DMS153 (cell line): ENCODE measurements around the gene USPL1.
"Not testable (repeated sequence)": the region's sequence is repeated elsewhere in the genome, so short reads cannot be mapped to it uniquely, and the experiment has no call there.

ENCODE experiments used
- DNase-seq: peaks from one replicate; lab custom pipeline; 2025; lab: John Stamatoyannopoulos, UW

The USPL1 gene

DNA sequence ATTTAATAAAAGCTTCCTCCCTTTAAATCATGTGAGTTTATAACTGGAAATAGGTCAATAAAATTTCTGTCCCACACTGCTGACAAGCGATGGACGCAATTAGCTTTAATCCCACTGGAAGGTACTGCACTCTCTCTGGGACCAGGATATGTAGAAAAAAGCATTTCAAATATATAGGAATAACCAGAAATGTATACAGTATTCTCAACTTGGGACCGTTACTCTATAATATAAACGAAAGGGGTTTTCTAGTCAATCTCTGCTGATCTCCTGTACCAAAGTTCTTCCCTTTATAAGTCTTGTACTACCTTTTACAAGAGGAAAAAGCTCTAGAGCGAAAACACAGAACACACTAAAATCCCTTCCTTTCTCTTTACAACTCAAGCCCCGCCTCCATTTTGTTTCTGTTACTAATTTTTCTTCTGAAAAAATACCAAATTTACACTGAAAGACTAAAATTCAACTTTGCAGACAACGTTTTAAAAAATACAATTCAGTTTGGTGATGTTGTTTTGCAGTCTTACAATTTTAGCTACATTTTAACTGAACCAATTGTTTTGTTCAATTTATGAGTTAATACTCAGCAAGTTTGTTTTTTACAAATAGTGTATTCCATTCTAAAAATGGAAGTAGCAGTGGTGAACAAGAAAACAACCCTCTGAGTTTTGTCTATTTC lies 1.7 kb upstream of the USPL1 start:
- DNase-seq = no peak

DNA sequence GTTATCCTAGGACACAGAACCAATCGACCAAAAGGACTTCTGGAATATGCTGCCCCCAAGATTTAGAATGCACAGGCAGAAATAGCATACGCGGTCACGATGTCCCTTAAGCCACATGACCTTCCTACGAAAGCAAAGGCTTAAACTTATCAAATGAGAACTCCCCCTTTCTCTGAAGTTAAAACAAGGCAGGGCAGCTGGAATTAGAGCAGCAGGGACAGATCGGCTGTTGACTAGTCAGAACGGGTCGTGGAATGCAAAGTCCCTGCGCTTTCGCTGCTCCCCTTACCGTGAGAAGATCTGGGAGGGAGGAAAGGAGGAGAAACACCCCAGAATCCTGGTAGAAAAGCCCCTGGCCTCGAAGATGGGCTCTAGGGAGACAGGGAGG lies 799 bp upstream of the USPL1 start:
- DNase-seq = peak; percentile 60

DNA sequence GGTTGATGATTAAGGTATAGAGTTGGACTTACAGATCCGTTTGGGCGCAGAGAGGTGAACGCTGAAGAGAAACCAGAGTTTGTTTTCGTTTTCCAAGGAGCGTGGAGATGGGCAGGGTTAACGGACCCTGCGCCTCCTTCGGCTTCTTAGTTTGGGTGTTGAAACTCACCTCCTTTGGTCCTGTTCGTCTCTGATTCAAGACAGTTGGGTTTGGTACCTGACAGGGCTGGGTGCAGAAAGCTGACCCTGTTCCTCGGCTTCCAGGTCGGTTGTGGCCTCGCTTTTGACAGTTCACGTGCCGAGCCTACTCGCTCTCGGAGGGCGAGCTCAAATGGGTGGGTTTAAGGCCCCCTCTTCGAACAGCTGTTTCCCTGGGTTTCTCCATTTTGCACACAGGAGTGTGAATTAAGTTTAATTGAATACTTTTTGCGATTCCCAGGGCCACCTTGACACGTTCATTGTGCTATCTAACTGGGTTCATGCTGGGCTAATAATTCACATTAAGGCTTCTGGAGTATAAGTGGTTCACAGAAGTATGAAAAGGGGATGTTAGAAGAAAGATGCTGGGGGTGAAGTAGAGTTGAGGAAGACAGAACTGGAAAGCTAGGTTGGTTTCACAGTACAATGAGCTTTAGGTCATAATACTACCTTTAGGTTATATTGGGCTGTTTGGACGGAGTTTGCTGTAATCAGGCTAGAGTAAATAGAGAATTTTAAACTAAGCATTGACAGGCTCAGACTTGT lies 638 bp downstream of the USPL1 start:
- DNase-seq = no peak

DNA sequence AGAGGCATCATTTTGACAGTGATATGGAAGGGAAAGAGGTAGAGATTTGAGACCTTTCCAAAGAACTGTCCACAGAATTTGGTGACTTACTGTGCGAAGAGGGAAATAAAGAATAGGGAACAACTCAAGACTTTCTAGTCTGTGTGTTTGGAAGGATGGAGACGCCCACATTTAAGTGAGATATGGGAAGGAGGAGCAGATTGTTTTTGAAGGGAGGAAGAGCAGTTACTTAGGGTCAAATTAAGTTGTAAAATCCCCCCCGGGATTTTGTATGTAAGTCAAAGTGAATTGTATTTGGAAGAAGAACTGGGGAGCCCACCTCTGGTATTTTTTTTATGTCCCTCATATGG lies 1.2 kb downstream of the USPL1 start:
- no peak for DNase-seq

DNA sequence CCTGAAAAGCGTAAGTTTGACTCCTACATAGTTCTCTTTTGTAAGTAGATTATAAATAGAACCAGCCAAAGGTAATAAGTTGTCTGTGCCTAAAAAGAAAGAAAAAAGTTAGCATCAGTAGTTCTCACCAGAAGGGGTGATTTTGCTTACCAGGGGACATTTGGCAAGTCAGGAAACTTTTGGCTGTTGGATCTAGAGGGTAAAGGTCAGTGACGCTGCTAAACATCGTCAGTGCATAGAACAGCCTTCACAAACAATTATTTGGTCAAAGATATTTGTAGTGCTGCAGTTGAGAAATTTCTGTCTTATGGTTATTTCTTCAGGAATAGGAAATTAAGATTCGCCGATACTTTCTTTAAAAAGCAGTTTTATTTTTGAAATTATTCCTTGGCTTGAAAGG lies 2.0 kb downstream of the USPL1 start:
- DNase-seq = no peak

DNA sequence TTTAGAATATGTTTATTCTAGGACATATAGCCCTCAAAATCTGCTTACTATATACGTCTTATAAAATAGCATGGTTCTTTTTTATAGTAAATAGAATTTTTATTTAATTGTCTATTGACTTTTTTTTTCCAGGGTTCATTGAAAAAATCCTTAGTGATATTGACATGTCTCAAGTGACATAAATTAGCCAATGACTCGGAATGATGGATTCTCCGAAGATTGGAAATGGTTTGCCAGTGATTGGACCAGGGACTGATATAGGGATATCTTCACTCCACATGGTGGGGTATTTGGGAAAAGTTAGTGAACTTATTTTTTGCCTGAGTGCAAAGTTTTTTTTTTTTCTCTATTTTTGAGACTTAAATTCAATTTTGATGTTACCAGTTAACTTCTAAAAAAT lies 3.2 kb downstream of the USPL1 start:
- no peak for DNase-seq

DNA sequence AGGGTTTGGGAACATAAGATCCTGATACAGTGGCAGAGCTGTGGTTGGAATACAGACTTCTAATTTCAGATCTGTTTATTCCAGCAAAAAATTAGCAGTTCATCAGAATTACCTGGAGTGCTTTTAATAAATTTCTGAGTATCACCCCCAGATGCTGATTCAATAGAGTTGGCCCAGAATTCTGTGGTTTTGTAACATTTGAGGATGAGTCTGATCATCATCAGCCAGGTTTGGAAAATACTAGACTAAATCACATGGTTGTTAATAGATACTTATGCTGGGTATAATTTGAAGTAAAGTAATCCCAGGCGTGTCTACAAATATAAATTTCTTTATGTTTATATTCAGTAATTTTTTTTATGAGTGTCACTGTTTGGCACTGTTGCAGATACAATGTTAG lies 4.8 kb downstream of the USPL1 start:
- DNase-seq = no peak

DNA sequence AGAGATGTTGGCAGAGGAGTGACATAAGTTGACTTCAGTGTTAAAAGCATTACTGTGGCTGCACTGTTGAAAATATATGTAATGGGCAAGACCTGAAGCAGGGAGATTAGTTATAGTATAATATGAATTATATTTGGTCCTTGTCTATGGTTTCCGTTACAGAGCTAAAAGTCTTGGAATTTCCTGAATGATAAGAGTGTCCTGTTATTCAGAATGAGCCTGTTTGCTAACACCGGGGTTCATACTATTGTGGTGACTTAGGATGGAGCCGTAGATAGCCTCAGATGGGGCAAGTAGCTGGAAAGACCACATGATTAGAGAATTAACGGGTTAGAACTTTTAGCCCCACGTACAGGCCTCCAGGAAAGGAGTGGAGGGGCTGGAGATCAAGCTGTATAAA lies 5.7 kb downstream of the USPL1 start:
- no peak for DNase-seq

DNA sequence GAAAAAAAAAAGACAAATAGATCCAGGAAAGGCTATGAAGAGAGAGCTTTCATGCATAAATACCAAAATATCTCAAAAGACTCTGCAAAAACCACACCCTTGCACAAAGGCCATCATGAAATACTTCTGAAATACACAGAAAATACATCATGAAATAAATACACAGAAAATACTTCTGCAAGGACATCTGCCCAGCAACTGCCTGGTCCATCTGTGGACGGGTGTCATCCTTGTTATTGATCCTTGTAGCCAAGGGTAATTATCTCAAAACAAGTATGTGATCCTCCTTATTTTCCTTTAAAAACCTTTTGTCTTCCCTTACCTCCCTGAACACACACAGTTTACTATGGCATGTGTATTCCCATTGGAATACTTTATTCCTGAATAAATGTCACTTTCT lies 6.9 kb downstream of the USPL1 start:
- DNase-seq = no peak

DNA sequence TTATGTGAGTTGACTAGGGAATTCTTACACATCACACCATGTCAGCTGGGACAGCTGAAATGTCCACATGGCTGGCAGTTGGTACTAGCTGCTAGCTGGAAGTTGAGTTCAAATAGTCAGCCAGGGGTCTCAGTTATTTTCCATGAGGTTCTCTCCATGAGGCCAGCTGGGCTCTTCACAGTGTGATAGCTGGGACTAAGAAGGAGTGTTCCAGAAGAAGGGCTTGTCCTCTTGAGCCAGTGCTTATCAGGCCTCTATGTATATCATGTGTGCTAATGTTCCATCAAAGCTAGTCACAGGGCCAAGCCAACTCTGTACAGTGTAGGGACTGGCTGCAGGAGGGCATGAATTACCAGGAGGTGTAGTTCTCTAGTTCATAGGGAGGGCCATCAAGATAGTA lies 11.8 kb downstream of the USPL1 start:
- DNase-seq = no peak

DNA sequence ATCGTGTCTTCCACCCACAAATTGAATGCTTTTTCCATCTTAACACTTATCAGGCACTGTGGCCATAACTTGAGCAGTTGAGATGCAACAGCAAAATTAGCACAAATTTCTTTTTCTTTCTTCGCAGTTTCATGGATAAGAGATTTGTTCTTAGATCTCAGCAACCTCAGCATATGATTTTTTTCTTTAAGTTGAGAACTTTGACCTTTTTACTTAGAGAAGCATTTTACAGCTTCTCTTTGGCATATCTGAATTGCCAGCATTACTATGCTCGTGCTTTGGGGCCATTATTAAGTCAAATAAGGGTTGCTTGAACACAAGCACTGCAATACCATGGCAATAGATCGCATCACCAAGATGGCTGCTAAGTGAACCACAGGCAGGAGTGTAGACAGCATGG lies 16.1 kb downstream of the USPL1 start:
- no peak for DNase-seq

DNA sequence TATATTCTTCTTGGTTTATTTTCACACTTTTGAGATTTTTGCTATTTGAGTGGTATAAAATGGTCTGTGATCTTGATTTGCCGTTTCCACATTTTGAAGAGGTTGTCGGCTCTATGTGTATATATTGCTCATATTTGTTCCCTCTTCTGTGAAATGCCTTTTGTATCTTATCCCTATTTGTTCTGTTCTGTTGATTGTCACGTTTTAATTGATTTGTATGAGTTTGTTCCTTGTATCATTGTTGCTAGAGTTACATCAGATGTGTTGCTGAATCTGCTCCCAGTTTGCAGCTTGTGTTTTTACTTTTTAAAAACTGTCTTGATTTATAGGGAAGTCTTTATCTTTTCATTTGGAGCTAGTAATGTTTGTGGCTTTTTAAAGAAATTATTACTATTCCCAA lies 17.1 kb downstream of the USPL1 start:
- DNase-seq = no peak

DNA sequence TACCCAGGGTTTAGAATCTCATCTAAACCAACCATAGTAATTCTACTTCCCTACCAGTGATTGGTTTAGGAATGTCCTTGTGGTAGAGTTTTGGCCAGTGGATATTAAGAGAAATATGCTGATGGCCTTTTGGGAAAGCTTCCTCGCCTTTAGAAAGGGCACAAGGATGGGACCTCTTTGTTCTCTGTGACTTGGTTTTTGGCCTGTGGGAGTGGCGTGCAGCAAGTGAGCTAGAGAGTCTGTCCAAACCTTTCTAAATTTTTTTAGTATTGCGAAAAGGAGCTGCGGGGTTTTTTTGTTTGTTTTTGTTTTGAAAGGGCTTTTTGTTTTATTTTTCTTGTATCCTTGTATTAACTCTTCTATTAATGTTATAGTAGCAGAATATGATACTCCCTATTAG lies 20.6 kb downstream of the USPL1 start:
- no peak for DNase-seq

DNA sequence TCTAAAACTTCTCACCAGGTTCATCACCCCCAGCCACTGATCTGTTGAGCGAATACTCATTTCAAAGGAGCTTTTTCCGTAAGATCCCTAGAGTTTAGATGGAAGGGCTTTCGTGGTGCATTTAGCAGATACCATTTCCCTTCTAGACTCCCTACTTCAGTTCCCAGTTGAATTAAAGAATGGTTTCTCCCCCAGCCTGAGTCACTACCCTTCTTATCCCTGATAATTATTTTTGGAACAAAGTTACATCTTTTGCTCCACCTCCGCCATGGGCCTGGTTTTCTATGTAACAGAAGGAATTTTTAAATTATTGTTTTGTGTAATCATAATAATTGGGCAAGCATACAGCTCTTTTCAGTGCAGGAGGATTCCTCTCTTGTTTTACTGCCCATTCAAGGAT lies 22.0 kb downstream of the USPL1 start:
- no peak for DNase-seq

DNA sequence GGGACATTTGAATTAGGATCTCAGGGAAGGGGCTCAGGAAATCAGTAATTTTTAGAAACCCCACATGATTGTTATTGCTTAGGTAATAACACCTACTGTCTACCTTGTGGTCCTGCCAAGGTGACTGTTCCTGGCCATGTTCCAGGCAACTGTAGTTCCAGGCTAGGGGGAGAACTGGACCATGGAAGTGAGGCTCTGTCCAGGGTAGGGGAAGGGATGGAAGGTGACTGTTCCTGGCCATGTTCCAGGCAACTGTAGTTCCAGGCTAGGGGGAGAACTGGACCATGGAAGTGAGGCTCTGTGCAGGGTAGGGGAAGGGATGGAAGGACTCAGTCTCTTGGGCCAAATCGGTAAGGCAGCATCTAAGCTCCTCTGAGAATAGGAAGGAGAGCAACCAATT lies 23.5 kb downstream of the USPL1 start:
- DNase-seq = not testable (repeated sequence)

DNA sequence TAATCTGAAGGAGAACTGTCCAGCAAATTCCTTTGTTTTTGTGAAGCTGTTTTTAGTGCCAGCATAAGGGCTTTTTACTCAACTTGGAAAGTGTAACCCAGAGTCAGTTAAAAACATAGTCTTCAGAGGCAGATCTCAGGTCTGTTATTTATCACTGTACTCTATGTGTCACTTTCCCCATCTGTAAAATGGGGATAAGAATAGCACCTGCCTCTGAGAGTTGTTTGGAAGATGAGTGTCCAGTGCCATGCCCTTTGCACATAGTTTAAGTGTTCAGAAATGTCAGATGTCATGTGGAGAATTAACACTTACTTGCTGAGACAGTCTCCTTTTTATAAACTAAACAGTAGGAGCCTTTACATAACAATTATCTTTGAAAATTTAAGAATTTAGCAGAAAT lies 27.9 kb downstream of the USPL1 start:
- no peak for DNase-seq

DNA sequence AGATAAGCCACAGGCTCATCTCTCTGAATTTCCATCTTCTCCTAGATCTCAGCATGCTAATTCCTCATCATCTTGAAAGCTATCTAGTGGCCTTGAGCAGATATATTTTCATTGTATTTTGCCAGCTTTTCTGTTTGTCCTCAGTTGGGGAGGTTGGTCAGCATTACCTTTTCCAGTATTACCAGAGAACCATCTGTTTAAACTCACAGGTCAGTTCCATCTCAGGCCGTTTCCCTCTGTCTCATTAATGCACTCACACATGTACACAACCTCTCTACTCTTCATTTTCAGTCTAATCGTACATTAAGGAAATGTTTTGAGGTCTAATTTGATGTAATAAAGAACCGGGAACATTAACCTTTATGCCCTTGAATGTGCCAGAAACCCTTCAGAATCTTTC lies 29.7 kb downstream of the USPL1 start:
- DNase-seq = no peak

DNA sequence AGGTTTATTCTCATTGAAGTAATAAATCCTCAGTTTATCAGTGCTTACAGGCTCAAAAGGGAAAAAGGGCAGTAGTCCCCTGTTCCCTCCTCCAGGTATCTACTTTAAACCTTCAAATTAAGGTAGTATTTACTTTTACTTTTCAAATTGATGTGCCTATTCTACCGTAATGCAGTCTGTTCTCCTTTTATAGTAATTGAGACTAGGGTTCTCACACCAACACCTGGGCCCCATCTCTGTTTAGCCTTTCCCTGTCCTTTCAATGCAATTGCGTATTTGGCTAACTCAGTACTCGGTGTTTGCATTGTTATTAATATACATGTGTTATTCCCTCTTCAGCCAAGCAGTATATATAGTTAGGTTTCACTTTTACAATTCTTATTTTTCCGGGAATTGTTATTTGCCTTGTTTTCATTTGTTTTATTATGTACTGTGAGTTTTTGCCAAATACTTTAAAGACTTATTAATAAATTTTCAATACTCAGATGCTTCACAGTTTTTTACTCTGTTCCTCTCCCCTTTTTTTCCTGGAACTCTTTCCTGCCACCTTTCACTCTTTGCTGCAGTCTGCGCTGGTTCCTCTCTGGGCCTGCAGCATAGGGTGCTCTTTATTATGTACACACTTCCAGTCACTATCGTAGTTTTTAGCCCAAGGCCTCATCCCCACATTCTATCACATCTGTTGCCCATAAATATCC lies 30.3 kb downstream of the USPL1 start:
- no peak for DNase-seq

DNA sequence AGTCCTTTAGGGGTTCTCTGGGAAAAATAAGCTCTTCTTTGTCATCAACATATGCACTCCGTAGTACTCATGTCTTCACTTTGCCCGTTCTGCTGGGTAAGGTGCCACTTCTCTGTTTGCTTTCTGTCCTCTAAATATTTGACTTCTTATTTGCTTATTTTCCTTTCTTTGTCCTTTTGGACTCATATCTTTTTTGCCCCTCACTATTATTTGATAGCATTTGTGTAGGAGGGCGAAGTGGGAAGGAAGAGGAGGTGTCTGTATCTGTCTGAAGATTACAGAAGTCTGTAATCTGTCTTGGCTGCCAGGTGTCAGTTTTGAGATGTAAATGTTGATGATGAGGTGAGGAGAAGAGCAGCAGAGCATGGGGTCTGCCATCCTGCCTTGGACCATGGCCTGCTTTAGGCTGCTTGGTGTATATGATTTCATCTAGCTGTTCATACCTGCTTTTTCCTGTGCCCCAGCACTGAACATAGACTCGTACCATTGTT lies 30.8 kb downstream of the USPL1 start:
- no peak for DNase-seq

DNA sequence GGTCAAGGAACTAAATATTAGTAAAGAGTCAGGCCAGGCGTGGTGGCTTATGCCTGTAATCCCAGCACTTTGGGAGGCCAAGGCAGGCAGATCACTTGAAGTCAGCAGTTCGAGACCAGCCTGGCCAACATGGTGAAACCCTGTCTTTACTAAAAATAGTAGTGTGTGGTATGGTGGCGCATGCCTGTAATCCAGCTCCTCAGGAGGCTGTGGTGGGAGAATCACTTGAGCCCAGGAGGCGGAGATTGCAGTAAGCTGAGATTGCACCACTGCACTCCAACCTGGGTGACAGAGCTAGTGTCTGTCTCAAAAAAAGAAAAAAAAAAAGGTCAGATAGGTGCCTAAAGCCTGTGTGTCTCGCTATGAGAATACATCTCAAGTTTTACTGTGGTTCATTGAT lies 33.9 kb downstream of the USPL1 start:
- not testable (repeated sequence) for DNase-seq

DNA sequence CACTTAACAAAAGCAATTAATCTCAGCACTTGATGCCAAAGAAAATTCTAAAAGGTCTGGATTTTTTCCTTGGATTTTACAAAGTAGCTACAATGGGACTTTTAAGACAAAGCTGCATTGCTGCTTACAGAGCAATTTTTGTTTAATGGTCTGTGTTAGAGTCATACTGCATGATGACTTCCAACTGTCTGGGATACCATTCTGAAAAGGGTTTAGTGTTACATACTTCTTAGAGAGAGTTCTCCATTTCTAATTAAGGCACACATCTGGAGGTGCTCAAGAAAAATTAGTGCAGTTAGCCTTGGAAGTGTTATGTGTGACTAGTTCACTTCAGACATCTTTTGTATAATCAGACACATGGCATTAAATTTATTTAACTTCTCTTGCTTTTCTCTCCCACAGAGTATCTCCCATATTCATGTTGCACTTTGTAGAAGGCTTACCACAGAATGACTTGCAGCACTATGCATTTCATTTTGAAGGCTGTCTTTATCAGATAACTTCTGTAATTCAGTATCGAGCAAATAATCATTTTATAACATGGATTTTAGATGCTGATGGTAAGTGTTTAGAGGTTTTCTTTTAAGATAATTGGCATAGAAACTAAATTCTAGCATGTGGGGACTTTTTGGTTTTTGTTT lies 35.1 kb downstream of the USPL1 start:
- DNase-seq = no peak

DNA sequence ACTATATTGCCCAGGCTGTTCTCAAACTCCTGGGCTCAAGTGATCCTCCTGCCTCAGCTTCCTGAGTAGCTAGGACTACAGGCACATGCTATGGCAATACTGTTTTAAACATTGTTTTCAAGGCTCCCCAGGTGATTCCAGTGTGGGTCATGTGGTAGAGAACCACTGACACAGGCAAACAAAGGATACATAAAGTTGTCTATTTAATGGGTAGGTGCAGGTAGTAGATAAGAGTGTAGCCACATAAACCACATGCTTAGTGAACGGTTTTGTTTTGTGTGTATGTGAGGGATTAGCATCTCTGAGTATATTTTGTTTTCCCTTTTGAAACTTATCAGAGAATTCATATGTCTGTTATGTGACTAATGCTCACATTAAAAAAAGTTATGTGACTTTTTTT lies 36.7 kb downstream of the USPL1 start:
- DNase-seq = no peak

DNA sequence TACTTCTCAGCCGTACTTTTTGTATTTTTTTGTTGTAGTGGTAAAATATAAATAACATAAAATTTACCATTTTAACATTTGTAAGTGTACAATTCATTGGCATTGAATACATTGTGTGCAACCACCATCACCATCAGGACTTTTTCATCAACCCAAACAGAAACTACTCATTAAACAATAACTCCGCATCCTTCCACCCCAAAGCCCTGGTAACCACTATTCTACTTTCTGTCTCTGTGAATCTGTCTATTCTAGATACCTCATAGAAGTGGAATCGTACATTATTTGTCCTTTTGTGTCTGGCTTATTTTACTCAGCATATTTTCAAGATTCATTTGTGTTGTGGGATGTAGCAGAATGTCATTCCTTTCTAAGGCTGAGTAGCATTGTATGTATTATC lies 38.5 kb downstream of the USPL1 start:
- DNase-seq = no peak
